Adrenal gland (tissue), 12 donors: ENCODE results near the gene ATP9B. TPM values are rescaled to one million over a fixed set of nuclear protein-coding genes. Genes with fewer than 3 reads are reported as not detected.
"Not testable (repeated sequence)": the region's sequence is repeated elsewhere in the genome, so short reads cannot be mapped to it uniquely, and the experiment has no call there.

Experiments
- DNase-seq, 7 donors: peaks; one replicate each; pipeline ENCODE4 v3.0.0-alpha.2; 2019 to 2020
- H3K27ac ChIP-seq, 5 donors: fragments of 200-600 bp; sonication (generic) in 4 of 5; 1 replicate in 3 of 5; 2 replicates in 2 of 5; pipeline versions ENCODE4 v1.5.1 to v1.8.0; 2016 to 2020; ENCODE audit warnings: mild to moderate bottlenecking in 1 of 5
- H3K27me3 ChIP-seq: fragments of 200-600 bp; 2 replicates; pipeline ENCODE4 v1.8.0; 2021
- H3K36me3 ChIP-seq, 2 donors: fragments of 200-600 bp; replicated peaks in 1 of 2; 1 replicate in 1 of 2; 2 replicates in 1 of 2; pipeline versions ENCODE4 v1.5.1 to v1.8.0; 2018 to 2022
- H3K4me1 ChIP-seq, 2 donors: fragments of 200-600 bp; replicated peaks in 1 of 2; 1 replicate in 1 of 2; 2 replicates in 1 of 2; pipeline versions ENCODE4 v1.5.1 to v1.8.0; 2018 to 2021
- H3K4me3 ChIP-seq, 4 donors: fragments of 200-600 bp; sonication (generic) in 3 of 4; one replicate each; pipeline ENCODE4 v1.5.1; 2016 to 2018
- H3K9me3 ChIP-seq, 3 donors: fragments of 200-600 bp; sonication (generic) in 1 of 3; replicated peaks in 1 of 3; 1 replicate in 2 of 3; 2 replicates in 1 of 3; pipeline versions ENCODE4 v1.5.1 to v1.8.0; 2016 to 2021
- POLR2A ChIP-seq, 2 donors: fragments of 450-650 bp; IDR thresholded peaks; one replicate each; pipeline ENCODE4 v1.6.1; 2017; ENCODE audit warnings: antibody characterized with exemption in 2 of 2, mild to moderate bottlenecking in 2 of 2, moderate library complexity in 1 of 2
- whole genome bisulfite sequencing, 4 donors: extraction: QIAGEN DNeasy Blood & Tissue Kit in 2 of 4; methylation state at CpG; one replicate each; pipeline versions ENCODE4 v1.1.5 to v1.1.7; 2013 to 2017; 5-methylcytosine and 5-hydroxymethylcytosine counted together
- intact Hi-C, 2 donors: fragments of 100-400 bp; cut with DNase I; formaldehyde crosslinking; loops; one replicate each; pipeline versions ENCODE4 v1.14.1 to v1.15.0; 2022 to 2023
- polyA plus RNA-seq, 3 donors: library from polyadenylated mRNA; stranded (reverse); fragments of 200-250 nt in 2 of 3; fragments of 350-450 nt in 1 of 3; fragmentation: Illumina TruSeq in 1 of 3; extraction: RNeasy Lipid Tissue Mini Kit (QIAGEN cat#74804) in 1 of 3; gene quantifications; one replicate each; pipeline ENCODE4 v1.2.3, GENCODE V29; 2013 to 2014
- total RNA-seq, 9 donors: library from RNA; depleted of rRNA in 4 of 9; stranded (reverse); fragments of >200 nt in 4 of 9; fragments of 120-200 nt in 1 of 9; fragmentation: NEBNext Ultra II Directional in 1 of 9; extraction: Animal tissue kit (Norgen Biotek cat#: 25700) in 1 of 9; gene quantifications; one replicate each; pipeline versions ENCODE4 v1.1.0 to v1.2.4, GENCODE V29; 2013 to 2023
- TF ChIP-seq, protein P1 (sequence below), 6 experiments: fragments of 450-650 bp in 4 of 6; fragments of 200-600 bp in 2 of 6; sonication (generic) in 1 of 6; IDR thresholded peaks; 1 replicate in 5 of 6; 2 replicates in 1 of 6; pipeline versions ENCODE4 v1.5.1 to v1.8.0; 2016 to 2021; ENCODE audit warnings: antibody characterized with exemption in 6 of 6, mild to moderate bottlenecking in 2 of 6, moderate library complexity in 1 of 6
- donor health status: healthy with polysubstance abuse.
- donor health status: Bipolar disorder and iron deficiency.
- donor health status: DM: yes; HTN: yes; CAD: no.
- donor health status: DM: no; HTN: no; CAD: no.
- donor health status: DM: no; HTN: no; CAD: no.
- donor health status: DM: yes; HTN: yes; CAD: no.

The ATP9B gene
- total and polyA plus RNA-seq, 12 donors = 16.3 to 36.0 (median 27.7) TPM

DNA sequence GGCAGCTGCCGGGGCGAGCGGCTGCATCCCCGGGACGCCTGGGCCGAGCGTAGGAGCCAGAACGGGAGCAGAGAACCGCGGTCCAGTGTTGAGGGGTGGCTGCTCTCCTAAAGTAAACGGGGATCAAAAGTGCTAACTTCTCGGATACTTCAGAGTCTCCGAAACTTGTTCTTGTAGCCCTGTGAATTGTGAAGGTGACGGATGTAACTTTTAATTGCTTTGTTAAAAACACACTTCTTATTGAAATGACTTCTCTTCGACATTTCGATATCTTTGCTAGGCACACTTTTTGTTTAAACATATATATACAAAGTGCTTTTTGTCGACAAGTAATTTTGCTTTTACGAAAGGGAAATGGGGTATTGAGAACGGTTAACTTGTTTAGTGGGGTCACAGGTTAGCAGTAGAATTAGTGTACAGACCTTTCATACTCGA, 540 bp downstream of the ATP9B start:
- Histone ChIP-seq H3K4me3 (peak overlapping the region; percentile 30 to 88 (median 78)), H3K36me3 (no peaks in the 10 kb centered on the region), H3K9me3 (no peaks in the 10 kb centered on the region), H3K27me3 (no peaks in the 10 kb centered on the region), H3K4me1 (peaks cover 12 to 22% of the 10 kb centered on the region in 2 donors), H3K27ac (peak overlapping the region; percentile 76 to 98 (median 92))
- 0 to 2% (median 1%) methylated on average over 11 to 20 of the region's 20 CpGs for WGBS, 4 donors
- intact Hi-C loops = loop anchor here in 1 of 2 donors (10.0 kb wide), 2 partner anchors 105 to 175 kb away; no protein-coding TSS in a partner anchor
- no peak for DNase-seq
- TF ChIP-seq, protein P1, sequence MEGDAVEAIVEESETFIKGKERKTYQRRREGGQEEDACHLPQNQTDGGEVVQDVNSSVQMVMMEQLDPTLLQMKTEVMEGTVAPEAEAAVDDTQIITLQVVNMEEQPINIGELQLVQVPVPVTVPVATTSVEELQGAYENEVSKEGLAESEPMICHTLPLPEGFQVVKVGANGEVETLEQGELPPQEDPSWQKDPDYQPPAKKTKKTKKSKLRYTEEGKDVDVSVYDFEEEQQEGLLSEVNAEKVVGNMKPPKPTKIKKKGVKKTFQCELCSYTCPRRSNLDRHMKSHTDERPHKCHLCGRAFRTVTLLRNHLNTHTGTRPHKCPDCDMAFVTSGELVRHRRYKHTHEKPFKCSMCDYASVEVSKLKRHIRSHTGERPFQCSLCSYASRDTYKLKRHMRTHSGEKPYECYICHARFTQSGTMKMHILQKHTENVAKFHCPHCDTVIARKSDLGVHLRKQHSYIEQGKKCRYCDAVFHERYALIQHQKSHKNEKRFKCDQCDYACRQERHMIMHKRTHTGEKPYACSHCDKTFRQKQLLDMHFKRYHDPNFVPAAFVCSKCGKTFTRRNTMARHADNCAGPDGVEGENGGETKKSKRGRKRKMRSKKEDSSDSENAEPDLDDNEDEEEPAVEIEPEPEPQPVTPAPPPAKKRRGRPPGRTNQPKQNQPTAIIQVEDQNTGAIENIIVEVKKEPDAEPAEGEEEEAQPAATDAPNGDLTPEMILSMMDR (IDR thresholded peaks at IDR 0.05) = no peak
- TF ChIP-seq POLR2A (IDR thresholded peaks at IDR 0.05) = no peak

DNA sequence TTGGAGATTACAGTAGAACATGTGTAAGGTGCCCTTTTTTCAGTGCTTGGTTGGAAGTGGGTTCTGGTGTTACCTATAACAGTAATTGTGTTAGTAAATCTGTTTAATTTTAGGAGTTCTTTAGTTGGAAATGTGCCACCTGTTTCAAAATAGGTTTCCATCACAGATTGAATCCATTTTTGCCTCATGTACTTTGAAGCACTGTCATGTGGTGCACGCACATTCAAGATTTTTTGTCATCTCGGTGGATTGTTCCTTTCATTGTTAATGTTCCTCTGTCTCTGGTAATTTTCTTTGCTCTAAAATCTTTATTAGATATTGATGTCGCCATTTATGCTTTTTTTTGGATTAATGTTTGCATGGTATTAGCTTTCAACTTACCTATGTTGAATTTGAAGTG, 1.3 kb downstream of the ATP9B start:
- peak overlapping the region in 1 of 4 donors; percentile 82 for H3K4me3 ChIP-seq
- no peaks in the 10 kb centered on the region for H3K36me3 ChIP-seq
- H3K4me1 ChIP-seq = peaks cover 12 to 22% of the 10 kb centered on the region in 2 donors
- DNase-seq = no peak
- H3K27ac ChIP-seq = no peak overlapping the region
- 92 to 98% (median 96%) methylated on average over 3 of the region's 3 CpGs for WGBS, 4 donors
- H3K27me3 ChIP-seq = no peaks in the 10 kb centered on the region
- no peak for TF ChIP-seq POLR2A (IDR thresholded peaks at IDR 0.05)
- TF ChIP-seq, protein P1 (IDR thresholded peaks at IDR 0.05) = no peak
- no peaks in the 10 kb centered on the region for H3K9me3 ChIP-seq
- intact Hi-C loops = loop anchor here in 1 of 2 donors (10.0 kb wide), 1 partner anchor 104 kb away; no protein-coding TSS in a partner anchor

DNA sequence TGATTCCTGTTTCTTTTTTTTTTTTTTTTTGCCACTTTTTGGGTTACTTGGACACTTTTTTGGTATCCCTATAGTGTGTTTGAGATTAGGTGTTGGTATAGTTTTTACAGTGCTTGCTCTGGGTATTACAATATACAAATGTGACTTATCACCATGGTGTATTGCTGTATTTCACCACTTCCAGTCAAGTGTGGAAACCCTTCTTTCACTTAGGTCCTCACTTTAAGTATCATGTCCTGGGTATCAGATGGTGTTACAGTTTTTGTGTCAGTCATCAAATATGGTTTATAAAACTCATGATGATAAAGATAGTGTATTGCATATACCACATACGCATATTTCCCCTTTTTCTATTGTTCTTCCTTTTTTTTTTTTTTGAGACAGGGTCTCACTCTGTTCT, 1.8 kb downstream of the ATP9B start:
- H3K36me3 ChIP-seq = no peaks in the 10 kb centered on the region
- 73 to 90% (median 83%) methylated on average over 1 of the region's 1 CpG for WGBS, 4 donors
- no peaks in the 10 kb centered on the region for H3K27me3 ChIP-seq
- no peak overlapping the region for H3K27ac ChIP-seq
- peaks cover 12 to 22% of the 10 kb centered on the region in 2 donors for H3K4me1 ChIP-seq
- H3K9me3 ChIP-seq = no peaks in the 10 kb centered on the region
- DNase-seq = no peak
- intact Hi-C loops = loop anchor here in 1 of 2 donors (10.0 kb wide), 1 partner anchor 104 kb away; no protein-coding TSS in a partner anchor
- no peak for TF ChIP-seq POLR2A (IDR thresholded peaks at IDR 0.05)
- TF ChIP-seq, protein P1 (IDR thresholded peaks at IDR 0.05) = no peak
- no peak overlapping the region for H3K4me3 ChIP-seq

DNA sequence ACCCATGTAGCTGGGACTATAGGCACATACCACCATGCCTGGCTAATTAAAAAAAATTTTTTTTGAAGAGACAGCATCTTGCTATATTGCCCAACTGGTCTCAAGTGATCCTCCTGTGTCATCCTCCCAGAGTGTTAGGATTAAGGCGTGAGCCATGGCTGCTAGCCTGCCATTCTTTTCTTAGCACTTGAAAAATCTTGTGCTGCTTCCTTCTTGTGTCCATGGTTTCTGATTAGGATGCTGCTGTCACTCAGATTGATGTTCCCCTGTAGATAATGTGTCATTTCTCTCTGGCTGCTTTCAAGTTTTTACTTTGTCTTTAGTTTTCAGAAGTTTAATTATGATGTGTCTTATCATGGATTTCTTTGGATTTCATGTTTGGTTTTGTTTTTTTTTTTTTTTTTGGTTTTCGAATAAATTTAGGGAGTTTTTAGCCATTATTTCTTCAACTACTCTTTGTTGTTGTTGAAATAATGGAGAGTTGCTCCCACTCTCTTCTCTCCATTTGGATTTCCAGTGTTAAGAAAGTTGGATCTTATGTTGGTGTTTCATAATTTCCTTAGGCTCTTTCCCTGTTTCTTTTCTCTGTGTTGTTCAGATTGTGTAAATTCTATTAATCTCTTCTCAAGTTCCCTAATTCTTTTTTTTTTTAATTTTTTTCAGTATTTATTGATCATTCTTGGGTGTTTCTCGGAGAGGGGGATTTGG, 2.5 kb downstream of the ATP9B start:
- peaks cover 12 to 22% of the 10 kb centered on the region in 2 donors for H3K4me1 ChIP-seq
- 91 to 99% (median 93%) methylated on average over 3 of the region's 3 CpGs for WGBS, 4 donors
- no peak overlapping the region for H3K27ac ChIP-seq
- no peak overlapping the region for H3K4me3 ChIP-seq
- intact Hi-C loops = loop anchor here in 1 of 2 donors (10.0 kb wide), 1 partner anchor 103 kb away; no protein-coding TSS in a partner anchor
- H3K36me3 ChIP-seq = no peaks in the 10 kb centered on the region
- no peak for DNase-seq
- H3K27me3 ChIP-seq = no peaks in the 10 kb centered on the region
- TF ChIP-seq, protein P1 (IDR thresholded peaks at IDR 0.05) = no peak
- no peak for TF ChIP-seq POLR2A (IDR thresholded peaks at IDR 0.05)
- no peaks in the 10 kb centered on the region for H3K9me3 ChIP-seq

DNA sequence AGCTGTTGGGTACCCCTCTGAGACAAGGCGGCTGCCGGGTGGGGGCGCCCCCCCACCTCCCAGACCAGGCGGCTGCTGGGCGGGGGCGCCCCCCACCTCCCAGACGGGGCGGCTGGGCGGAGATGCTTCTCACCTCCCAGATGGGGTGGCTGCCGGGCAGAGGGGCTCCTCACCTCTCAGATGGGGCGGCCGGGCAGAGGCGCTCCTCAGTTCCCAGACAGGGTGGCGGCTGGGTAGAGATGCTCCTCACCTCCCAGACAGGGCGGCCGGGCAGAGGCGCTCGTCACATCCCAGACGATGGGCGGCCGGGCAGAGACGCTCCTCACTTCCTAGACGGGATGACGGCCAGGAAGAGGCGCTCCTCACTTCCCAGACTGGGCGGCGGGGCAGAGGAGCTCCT, 3.5 kb downstream of the ATP9B start:
- H3K36me3 ChIP-seq, H3K4me3 ChIP-seq, H3K27me3 ChIP-seq, DNase-seq, H3K9me3 ChIP-seq, H3K27ac ChIP-seq: not testable (repeated sequence)
- 96 to 99% (median 97%) methylated on average over 21 to 27 of the region's 27 CpGs for WGBS, 4 donors
- peaks cover 12 to 22% of the 10 kb centered on the region in 2 donors for H3K4me1 ChIP-seq
- intact Hi-C loops = loop anchor here in 1 of 2 donors (10.0 kb wide), 1 partner anchor 102 kb away; no protein-coding TSS in a partner anchor
